Kidney (tissue), 22 donors: ENCODE data around the gene PKMYT1. TPM values are rescaled to one million over a fixed set of nuclear protein-coding genes. Genes with fewer than 3 reads are reported as not detected.
A peak's percentile ranks its signal among the peaks of the same experiment; 100 is the strongest.

Experiments
- DNase-seq, 5 donors: peaks; one replicate each; pipeline ENCODE4 v3.0.0-alpha.2; 2013 to 2020
- FAIRE-seq: peaks from 2 replicates; lab custom pipeline; 2012; peaks lifted over from hg19 to GRCh38; lab: Jason Lieb, UNC
- H3K27ac ChIP-seq, 2 donors: one replicate each; pipeline ENCODE4 v1.7.0; 2013; ENCODE audit warnings: low read depth in 2 of 2, low read length in 2 of 2, inconsistent platforms in 1 of 2
- H3K27me3 ChIP-seq: one replicate; pipeline ENCODE4 v1.7.1; 2013; ENCODE audit warnings: low read length, inconsistent platforms; ENCODE audit not compliant: control insufficient read depth, insufficient read depth
- H3K36me3 ChIP-seq, 3 donors: one replicate each; pipeline versions ENCODE4 v1.7.0 to v1.7.1; 2013; ENCODE audit warnings: low read length in 3 of 3, control low read depth in 1 of 3, inconsistent platforms in 1 of 3; ENCODE audit not compliant: insufficient read depth in 3 of 3, control insufficient read depth in 2 of 3
- H3K4me1 ChIP-seq, 3 donors: one replicate each; pipeline versions ENCODE4 v1.7.0 to v1.7.1; 2013; ENCODE audit warnings: low read length in 3 of 3, inconsistent platforms in 1 of 3, low read depth in 1 of 3; ENCODE audit not compliant: control insufficient read depth in 2 of 3, insufficient read depth in 2 of 3
- H3K4me3 ChIP-seq, 3 donors: one replicate each; pipeline versions ENCODE4 v1.7.0 to v1.8.1; 2013; ENCODE audit warnings: low read length in 3 of 3, control low read depth in 1 of 3, inconsistent platforms in 1 of 3
- H3K9ac ChIP-seq, 3 donors: one replicate each; pipeline versions ENCODE4 v1.7.0 to v1.7.1; 2013; ENCODE audit warnings: low read length in 3 of 3, control low read depth in 1 of 3, inconsistent platforms in 1 of 3
- H3K9me3 ChIP-seq, 3 donors: one replicate each; pipeline versions ENCODE4 v1.7.0 to v1.7.1; 2013; ENCODE audit warnings: low read length in 3 of 3, control low read depth in 1 of 3, inconsistent platforms in 1 of 3; ENCODE audit not compliant: control insufficient read depth in 2 of 3, insufficient read depth in 1 of 3
- CTCF ChIP-seq: IDR thresholded peaks from 3 replicates; pipeline ENCODE4 v1.5.1; 2012; ENCODE audit warnings: mild to moderate bottlenecking, moderate library complexity, borderline replicate concordance; ENCODE audit not compliant: insufficient read depth; ENCODE audit errors: extremely low read depth
- intact Hi-C: fragments of 100-400 bp; cut with DNase I; formaldehyde crosslinking; loops from one replicate; pipeline ENCODE4 v1.11.1; 2022
- long read RNA-seq, 10 donors: library from polyadenylated mRNA in 1 of 10; unstranded in 1 of 10; transcript quantifications; one replicate each; pipeline ENCODE4 v2.0.0 and lab custom pipeline, GENCODE V29; 2021 to 2026
- polyA plus RNA-seq: library from polyadenylated mRNA; stranded (reverse); fragments of 350-450 nt; fragmentation: Illumina TruSeq; extraction: RNeasy Lipid Tissue Mini Kit (QIAGEN cat#74804); gene quantifications from one replicate; pipeline ENCODE4 v1.2.3, GENCODE V29; 2014; ENCODE audit warnings: low read depth, low replicate concordance; ENCODE audit not compliant: insufficient read depth
- total RNA-seq: library from RNA; stranded (reverse); fragmentation: NEBNext Ultra II Directional; extraction: Animal tissue kit (Norgen Biotek cat#: 25700); gene quantifications from one replicate; pipeline ENCODE4 v1.2.1, GENCODE V29; 2021
- donor health status: control.
- donor health status: control.
- donor health status: control.
- donor health status: control.
- donor health status: control.
- donor health status: DM: yes; HTN: yes; CAD: no.
- donor health status: Normal renal cell carcinoma (clear cell type).

The PKMYT1 gene
- total RNA-seq (2.2 TPM), polyA plus RNA-seq (0.97 TPM)
- long read RNA-seq, donor 1, partial matches to known transcripts, result 7 of 10 reads
- long read RNA-seq, donor 1, other reads (novel, unspliced or antisense), result 0 of 10 reads
- long read RNA-seq, donor 2, partial matches to known transcripts, result 0 of 3 reads
- long read RNA-seq, donor 2, other reads (novel, unspliced or antisense), result 0 of 3 reads
- long read RNA-seq, donor 3, partial matches to known transcripts, result 0 of 2 reads
- long read RNA-seq, donor 3, other reads (novel, unspliced or antisense), result 0 of 2 reads
- long read RNA-seq, donor 4, partial matches to known transcripts, result 0 of 3 reads
- long read RNA-seq, donor 4, other reads (novel, unspliced or antisense), result 0 of 3 reads
- long read RNA-seq, donor 5, result 0 reads
- long read RNA-seq, donor 6, partial matches to known transcripts, result 0 of 6 reads
- long read RNA-seq, donor 6, other reads (novel, unspliced or antisense), result 0 of 6 reads
- long read RNA-seq, donor 7, partial matches to known transcripts, result 0 of 3 reads
- long read RNA-seq, donor 7, other reads (novel, unspliced or antisense), result 1 of 3 reads
- long read RNA-seq, donor 8, partial matches to known transcripts, result 0 of 5 reads
- long read RNA-seq, donor 8, other reads (novel, unspliced or antisense), result 0 of 5 reads
- long read RNA-seq, donor 9, partial matches to known transcripts, result 0 of 1 reads
- long read RNA-seq, donor 9, other reads (novel, unspliced or antisense), result 0 of 1 reads
- long read RNA-seq, donor 10, partial matches to known transcripts, result 0 of 2 reads
- long read RNA-seq, donor 10, other reads (novel, unspliced or antisense), result 0 of 2 reads

GRCh38 chr16:2980227-2981176 is at the start of gene PKMYT1:
Gene PKMYT1, minus strand, starts transcription at chr16:2980446. Its CDS starts 789 bp downstream, at chr16:2979657.
- H3K9ac ChIP-seq, result peak within 1 kb of the TSS; percentile 42 to 78 (median 77)
- no peaks in the 10 kb centered on the region for H3K36me3 ChIP-seq
- H3K27me3 ChIP-seq, result no peaks in the 10 kb centered on the region
- TF ChIP-seq CTCF, result no peak
- H3K4me3 ChIP-seq, result peak within 1 kb of the TSS; percentile 66 to 87 (median 69)
- no peak within 1 kb of the TSS for H3K27ac ChIP-seq
- FAIRE-seq, result no peak
- no peaks in the 10 kb centered on the region for H3K9me3 ChIP-seq
- DNase-seq, result peak; percentile 93 to 97 (median 95)
- peaks cover 0 to 6% (median 0%) of the 10 kb centered on the region in 3 donors for H3K4me1 ChIP-seq
- intact Hi-C loops, result no loop called here

GRCh38 chr16:3029491-3030221 is 49.4 kb upstream of the PKMYT1 start:
- intact Hi-C loops, result no loop called here
- Histone ChIP-seq H3K4me3 (no peak overlapping the region), H3K36me3 (peaks cover 2 to 5% (median 3%) of the 10 kb centered on the region in 3 donors), H3K27me3 (peaks cover 19% of the 10 kb centered on the region), H3K4me1 (peaks cover 0 to 5% (median 0%) of the 10 kb centered on the region in 3 donors), H3K9me3 (no peaks in the 10 kb centered on the region), H3K27ac (no peak overlapping the region), H3K9ac (no peak overlapping the region)
- no peak for TF ChIP-seq CTCF
- DNase-seq (peak in 4 of 5 donors; percentile 50 to 79 (median 67)), FAIRE-seq (no peak)

- no peak overlapping the region for H3K27ac ChIP-seq
- no peak overlapping the region for H3K4me3 ChIP-seq
- DNase-seq, result peak in 2 of 5 donors; percentile 70 to 81
Observed at GRCh38 chr16:3028716-3029319, 48.6 kb upstream of the PKMYT1 start.

More at GRCh38 chr16:3028716-3029319, 48.6 kb upstream of the PKMYT1 start:
- no peak for TF ChIP-seq CTCF
- intact Hi-C loops, result no loop called here
- H3K36me3 ChIP-seq, result peaks cover 2 to 5% (median 3%) of the 10 kb centered on the region in 3 donors
- no peaks in the 10 kb centered on the region for H3K9me3 ChIP-seq
- H3K27me3 ChIP-seq, result peaks cover 18% of the 10 kb centered on the region
- no peak for FAIRE-seq
- H3K4me1 ChIP-seq, result peaks cover 0 to 5% (median 0%) of the 10 kb centered on the region in 3 donors
- H3K9ac ChIP-seq, result no peak overlapping the region
